Stimulated activated CD8-positive, alpha-beta memory T cell treated with anti-CD3 and anti-CD28 coated beads, Interleukin-4, amount 100 ng/mL, for 48 hours (primary cell): Measurements from ENCODE around the gene USP15.
"Not testable (repeated sequence)": the region's sequence is repeated elsewhere in the genome, so short reads cannot be mapped to it uniquely, and the experiment has no call there.

Experiments
- DNase-seq: peaks from one replicate; pipeline ENCODE4 v3.0.0-alpha.2; 2020

Gene USP15

DNA sequence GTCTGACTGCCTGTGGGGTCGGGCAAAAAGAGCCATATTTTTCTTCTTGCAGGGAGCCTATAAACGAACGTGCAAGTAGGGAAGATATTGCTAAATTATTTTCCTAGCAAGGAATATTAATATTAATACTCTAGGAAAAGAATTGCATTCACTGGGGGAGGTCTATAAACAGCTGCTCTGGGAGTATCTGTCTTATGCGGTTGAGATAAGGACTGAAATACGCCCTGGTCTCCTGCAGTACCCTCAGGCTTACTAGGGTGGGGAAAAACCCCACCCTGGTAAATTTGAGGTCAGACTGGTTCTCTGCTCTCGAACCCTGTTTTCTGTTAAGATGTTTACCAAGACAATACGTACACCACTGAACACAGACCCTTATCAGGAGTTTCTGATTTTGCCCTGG, 203.0 kb downstream of the USP15 start:
- DNase-seq: not testable (repeated sequence)
